ENCODE data around the gene CUL7. TPM values are rescaled to one million over a fixed set of nuclear protein-coding genes. Genes with fewer than 3 reads are reported as not detected.

Gene CUL7
- total and polyA plus RNA-seq, 12 donors, result 4.2 to 11.2 (median 8.5) TPM

DNA sequence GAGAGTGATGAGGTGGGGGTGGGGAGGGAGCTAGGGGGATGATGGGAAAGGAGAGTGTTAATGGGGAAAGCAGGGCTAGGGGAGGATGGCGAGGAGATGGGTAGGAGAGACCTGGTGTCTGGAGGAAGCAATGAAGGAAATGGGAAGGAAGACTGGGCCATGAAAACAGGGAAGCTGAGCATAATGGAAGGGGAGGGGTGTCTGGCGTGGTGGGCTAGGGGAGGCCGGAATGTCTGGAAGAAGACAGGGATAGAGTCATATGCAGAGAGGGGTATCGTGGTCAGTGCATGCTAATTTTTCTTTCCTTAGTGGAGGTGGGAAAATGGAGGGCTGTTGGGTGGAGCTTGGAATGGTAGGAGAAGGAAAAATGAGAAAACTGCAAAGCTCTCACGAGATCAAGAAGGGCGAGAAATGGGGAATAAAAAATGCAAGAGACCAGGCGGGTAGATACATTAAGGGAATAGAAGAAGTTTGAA is 39.2 kb downstream of the CUL7 start:
- Histone ChIP-seq H3K36me3 (peaks cover 0 to 59% (median 23%) of the 10 kb centered on the region in 9 donors), H3K27ac (peak overlapping the region; percentile 47 to 90 (median 87)), H3K4me3 (peak overlapping the region; percentile 65 to 85 (median 76)), H3K4me1 (peaks cover 11 to 61% (median 50%) of the 10 kb centered on the region in 9 donors), H3K27me3 (no peaks in the 10 kb centered on the region), H3K9me3 (no peaks in the 10 kb centered on the region)
- ATAC-seq, result no peak
- intact Hi-C loops (cut with DNase I), result loop anchor here in 6 of 10 donors (2.0 to 5.0 kb wide), 7 partner anchors 38 to 158 kb away; partner anchors contain the start of genes CUL7 (in 2 of the 6), KLC4 (in 2 of the 6), MRPL2 (in 2 of the 6) and SRF (in 2 of the 6)
- WGBS, 2 donors, result 0 to 1% methylated on average over 7 of the region's 7 CpGs
- TF ChIP-seq CTCF (IDR thresholded peaks at IDR 0.05), result no peak
- no peak for DNase-seq

DNA sequence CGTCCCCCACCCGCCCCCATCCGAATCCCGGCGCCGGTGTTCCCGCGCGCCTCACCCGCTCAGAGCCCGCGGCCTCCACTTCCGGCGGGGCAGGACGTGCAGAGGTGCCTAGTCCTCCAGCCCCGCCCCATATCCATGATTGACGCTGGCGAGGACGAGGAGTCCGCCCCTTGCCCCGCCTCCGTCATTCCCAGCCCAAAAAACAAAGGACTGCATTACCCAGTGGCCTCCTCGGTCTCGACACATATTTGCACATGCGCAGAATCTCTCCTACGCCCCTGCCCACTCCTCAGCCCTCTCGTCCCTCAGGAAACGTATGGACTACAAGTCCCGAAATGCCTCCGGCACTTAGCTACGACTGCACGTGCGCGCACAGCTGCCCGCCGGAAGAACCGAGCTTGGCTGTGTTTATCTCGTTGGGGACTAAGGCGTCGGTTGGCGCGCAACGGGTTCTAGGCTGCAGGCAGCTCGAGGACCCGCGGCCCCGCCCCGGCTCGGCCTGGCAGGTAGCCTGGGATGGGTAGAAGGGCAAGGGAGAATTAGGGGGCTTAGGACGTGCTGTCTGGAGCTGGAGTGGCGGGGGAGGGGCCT is 39.7 kb downstream of the CUL7 start, which contains the start of the genes KLHDC3 and MEA1:
KLHDC3 (plus strand) TSS at position 407 of the 591 bp plus-strand sequence. CDS start 2,944 bp downstream, outside the sequence.
MEA1 (minus strand) TSS at position 104 of the 591 bp plus-strand sequence. CDS start 133 bp downstream, outside the sequence.
- Histone ChIP-seq H3K4me1 (peaks cover 12 to 63% (median 50%) of the 10 kb centered on the region in 9 donors), H3K4me3 (peak within 1 kb of the TSS; percentile 65 to 85 (median 76)), H3K9me3 (no peaks in the 10 kb centered on the region), H3K27ac (peak within 1 kb of the TSS; percentile 47 to 90 (median 87)), H3K27me3 (no peaks in the 10 kb centered on the region), H3K36me3 (peaks cover 0 to 59% (median 19%) of the 10 kb centered on the region in 9 donors)
- TF ChIP-seq CTCF (IDR thresholded peaks at IDR 0.05), result no peak
- DNase-seq (peak; percentile 97 to 99), ATAC-seq (peak; percentile 92 to 97 (median 96))
- 0 to 1% methylated on average over 51 of the region's 51 CpGs for WGBS, 2 donors
- intact Hi-C loops (cut with DNase I), result loop anchor here in 6 of 10 donors (1.0 to 5.0 kb wide), 8 partner anchors 38 to 158 kb away; partner anchors contain the start of genes KLC4 (in 3 of the 6), MRPL2 (in 3 of the 6), CUL7 (in 2 of the 6) and SRF (in 2 of the 6)

GRCh38 chr6:43013097-43013842 is 40.4 kb downstream of the CUL7 start:
- Histone ChIP-seq H3K27me3 (no peaks in the 10 kb centered on the region), H3K9me3 (no peaks in the 10 kb centered on the region), H3K4me1 (peaks cover 12 to 56% (median 50%) of the 10 kb centered on the region in 9 donors), H3K4me3 (peak overlapping the region; percentile 65 to 85 (median 76)), H3K27ac (peak overlapping the region; percentile 35 to 90 (median 86)), H3K36me3 (peaks cover 0 to 59% (median 19%) of the 10 kb centered on the region in 9 donors)
- ATAC-seq (peak in 1 of 8 donors; percentile 0), DNase-seq (no peak)
- intact Hi-C loops (cut with DNase I), result loop anchor here in 4 of 10 donors (1.0 to 5.0 kb wide), 5 partner anchors 39 to 159 kb away; partner anchors contain the start of genes KLC4 (in 2 of the 4), MRPL2 (in 2 of the 4), CUL7 (in 1 of the 4) and SRF (in 1 of the 4)
- no peak for TF ChIP-seq CTCF (IDR thresholded peaks at IDR 0.05)
- WGBS, 2 donors, result 2 to 4% methylated on average over 25 of the region's 25 CpGs

DNA sequence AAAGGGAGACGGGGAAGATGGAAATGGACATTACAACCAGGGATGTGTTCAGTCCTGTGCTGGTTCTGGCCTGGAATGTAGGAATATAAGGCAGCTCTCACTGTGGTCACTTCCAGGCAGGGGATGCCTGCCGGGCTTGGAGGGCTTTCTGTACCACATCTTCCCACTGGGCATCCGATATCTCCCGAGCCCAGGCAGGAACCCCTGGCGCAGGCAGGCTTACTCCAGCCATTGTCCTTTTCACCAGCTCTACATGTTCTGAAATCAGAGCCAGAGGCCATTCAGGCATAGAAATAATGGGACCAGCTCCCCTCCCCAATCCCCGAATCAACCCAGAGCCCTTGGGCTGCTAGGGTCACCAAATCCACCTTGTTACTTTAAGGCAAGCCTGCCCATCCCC is 41.3 kb downstream of the CUL7 start:
- Histone ChIP-seq H3K36me3 (peaks cover 0 to 59% (median 27%) of the 10 kb centered on the region in 9 donors), H3K4me1 (peaks cover 12 to 47% (median 43%) of the 10 kb centered on the region in 9 donors), H3K9me3 (no peaks in the 10 kb centered on the region), H3K27me3 (no peaks in the 10 kb centered on the region), H3K27ac (peak overlapping the region in 4 of 10 donors; percentile 10 to 90 (median 84)), H3K4me3 (peak overlapping the region in 1 of 10 donors; percentile 77)
- DNase-seq (no peak), ATAC-seq (no peak)
- intact Hi-C loops (cut with DNase I), result loop anchor here in 4 of 10 donors (5.0 kb wide), 4 partner anchors 40 to 160 kb away; partner anchors contain the start of genes CUL7 (in 1 of the 4), KLC4 (in 1 of the 4), MRPL2 (in 1 of the 4) and SRF (in 1 of the 4)
- 76 to 84% methylated on average over 6 of the region's 6 CpGs for WGBS, 2 donors
- no peak for TF ChIP-seq CTCF (IDR thresholded peaks at IDR 0.05)
